Skeletal muscle satellite cell (primary cell): ENCODE data around the gene GPATCH1.
"Not testable (repeated sequence)": the region's sequence is repeated elsewhere in the genome, so short reads cannot be mapped to it uniquely, and the experiment has no call there.

Experiments used
- H3K27me3 ChIP-seq: 2 replicates; pipeline ENCODE4 v1.7.0; 2013; ENCODE audit warnings: low read length; ENCODE audit not compliant: control insufficient read depth, insufficient read depth
- H3K36me3 ChIP-seq: 2 replicates; pipeline ENCODE4 v1.7.0; 2013; ENCODE audit warnings: mild to moderate bottlenecking, control low read depth, low read length; ENCODE audit not compliant: insufficient read depth
- H3K4me1 ChIP-seq: 2 replicates; pipeline ENCODE4 v1.7.0; 2013; ENCODE audit warnings: low read length; ENCODE audit not compliant: control insufficient read depth, insufficient read depth
- H3K4me2 ChIP-seq: 2 replicates; pipeline ENCODE4 v1.7.0; 2013; ENCODE audit warnings: mild to moderate bottlenecking, low read length
- H3K4me3 ChIP-seq: 2 replicates; pipeline ENCODE4 v1.7.0; 2013; ENCODE audit warnings: low read length
- H3K9ac ChIP-seq: 2 replicates; pipeline ENCODE4 v1.7.0; 2013; ENCODE audit warnings: mild to moderate bottlenecking, low read depth, low read length, moderate library complexity
- H3K9me3 ChIP-seq: replicated peaks from 2 replicates; pipeline ENCODE4 v1.7.0; 2013; ENCODE audit warnings: mild to moderate bottlenecking, control low read depth, low read length

The GPATCH1 gene

GRCh38 chr19:33152176-33152575 is 71.2 kb downstream of the GPATCH1 start:
- Histone ChIP-seq H3K4me2 (no peak overlapping the region), H3K4me1 (no peaks in the 10 kb centered on the region), H3K4me3 (no peak overlapping the region), H3K9me3 (no peaks in the 10 kb centered on the region), H3K36me3 (no peaks in the 10 kb centered on the region), H3K27me3 (no peaks in the 10 kb centered on the region), H3K9ac (no peak overlapping the region)

GRCh38 chr19:33152625-33153024 is 71.6 kb downstream of the GPATCH1 start:
- not testable (repeated sequence) for H3K9ac ChIP-seq, H3K27me3 ChIP-seq, H3K4me3 ChIP-seq, H3K4me1 ChIP-seq, H3K9me3 ChIP-seq, H3K36me3 ChIP-seq, H3K4me2 ChIP-seq

- H3K4me2 ChIP-seq, H3K4me3 ChIP-seq, H3K4me1 ChIP-seq, H3K9me3 ChIP-seq, H3K36me3 ChIP-seq, H3K9ac ChIP-seq, H3K27me3 ChIP-seq: not testable (repeated sequence)
Measured at GRCh38 chr19:33154313-33154712, 73.3 kb downstream of the GPATCH1 start.

GRCh38 chr19:33156334-33156733 is 75.4 kb downstream of the GPATCH1 start:
- H3K4me3 ChIP-seq: no peak overlapping the region
- no peaks in the 10 kb centered on the region for H3K9me3 ChIP-seq
- H3K36me3 ChIP-seq: no peaks in the 10 kb centered on the region
- H3K27me3 ChIP-seq: no peaks in the 10 kb centered on the region
- no peaks in the 10 kb centered on the region for H3K4me1 ChIP-seq
- H3K9ac ChIP-seq: no peak overlapping the region
- no peak overlapping the region for H3K4me2 ChIP-seq

- Histone ChIP-seq H3K9ac (no peak overlapping the region), H3K36me3 (no peaks in the 10 kb centered on the region), H3K4me1 (no peaks in the 10 kb centered on the region), H3K9me3 (no peaks in the 10 kb centered on the region), H3K4me3 (no peak overlapping the region), H3K4me2 (no peak overlapping the region), H3K27me3 (no peaks in the 10 kb centered on the region)
Measured at GRCh38 chr19:33157906-33158305, 76.9 kb downstream of the GPATCH1 start.

- no peak overlapping the region for H3K4me2 ChIP-seq
- no peaks in the 10 kb centered on the region for H3K9me3 ChIP-seq
- no peak overlapping the region for H3K4me3 ChIP-seq
- H3K4me1 ChIP-seq: no peaks in the 10 kb centered on the region
- no peaks in the 10 kb centered on the region for H3K36me3 ChIP-seq
- no peaks in the 10 kb centered on the region for H3K27me3 ChIP-seq
- H3K9ac ChIP-seq: no peak overlapping the region
Measured at GRCh38 chr19:33158365-33158764, 77.4 kb downstream of the GPATCH1 start.

- Histone ChIP-seq H3K4me3 (no peak overlapping the region), H3K4me2 (no peak overlapping the region), H3K27me3 (no peaks in the 10 kb centered on the region), H3K9ac (no peak overlapping the region), H3K9me3 (no peaks in the 10 kb centered on the region), H3K36me3 (no peaks in the 10 kb centered on the region), H3K4me1 (no peaks in the 10 kb centered on the region)
Measured at GRCh38 chr19:33159149-33159548, 78.2 kb downstream of the GPATCH1 start.

GRCh38 chr19:33159893-33160292 is 78.9 kb downstream of the GPATCH1 start:
- Histone ChIP-seq H3K4me2 (no peak overlapping the region), H3K27me3 (no peaks in the 10 kb centered on the region), H3K9ac (no peak overlapping the region), H3K36me3 (no peaks in the 10 kb centered on the region), H3K9me3 (no peaks in the 10 kb centered on the region), H3K4me3 (no peak overlapping the region), H3K4me1 (no peaks in the 10 kb centered on the region)

- Histone ChIP-seq H3K9ac (no peak overlapping the region), H3K4me1 (no peaks in the 10 kb centered on the region), H3K4me3 (no peak overlapping the region), H3K27me3 (no peaks in the 10 kb centered on the region), H3K9me3 (no peaks in the 10 kb centered on the region), H3K36me3 (no peaks in the 10 kb centered on the region), H3K4me2 (no peak overlapping the region)
Measured at GRCh38 chr19:33161201-33161600, 80.2 kb downstream of the GPATCH1 start.

GRCh38 chr19:33163481-33163880 is 82.5 kb downstream of the GPATCH1 start:
- H3K36me3 ChIP-seq: no peaks in the 10 kb centered on the region
- no peaks in the 10 kb centered on the region for H3K9me3 ChIP-seq
- H3K9ac ChIP-seq: no peak overlapping the region
- H3K4me1 ChIP-seq: no peaks in the 10 kb centered on the region
- H3K4me3 ChIP-seq: no peak overlapping the region
- H3K27me3 ChIP-seq: no peaks in the 10 kb centered on the region
- no peak overlapping the region for H3K4me2 ChIP-seq

- H3K4me1 ChIP-seq, H3K27me3 ChIP-seq, H3K4me3 ChIP-seq, H3K9me3 ChIP-seq, H3K9ac ChIP-seq, H3K4me2 ChIP-seq, H3K36me3 ChIP-seq: not testable (repeated sequence)
Measured at GRCh38 chr19:33166037-33166436, 85.1 kb downstream of the GPATCH1 start.

- Histone ChIP-seq H3K4me3 (no peak overlapping the region), H3K4me1 (peaks cover 7% of the 10 kb centered on the region), H3K4me2 (no peak overlapping the region), H3K27me3 (no peaks in the 10 kb centered on the region), H3K9ac (no peak overlapping the region), H3K36me3 (no peaks in the 10 kb centered on the region), H3K9me3 (no peaks in the 10 kb centered on the region)
Measured at GRCh38 chr19:33167438-33167837, 86.5 kb downstream of the GPATCH1 start.
